Nephron (organoid): Measurements from ENCODE around the gene RANBP17.

Experiments
- H3K27ac Mint-ChIP-seq, 3 experiments: 2 replicates each; pipeline ENCODE4 v1.8.0; 2020; ENCODE audit warnings: mixed read lengths in 3 of 3, mild to moderate bottlenecking in 2 of 3, moderate library complexity in 1 of 3
- H3K27me3 Mint-ChIP-seq: 2 replicates; pipeline ENCODE4 v1.8.0; 2021; ENCODE audit warnings: low read depth, mild to moderate bottlenecking, moderate library complexity, mixed read lengths
- H3K36me3 Mint-ChIP-seq: 2 replicates; pipeline ENCODE4 v1.8.0; 2020; ENCODE audit warnings: low read depth, mixed read lengths
- H3K4me1 Mint-ChIP-seq: 2 replicates; pipeline ENCODE4 v1.8.0; 2020; ENCODE audit warnings: mixed read lengths
- H3K4me3 Mint-ChIP-seq, 3 experiments: 2 replicates each; pipeline ENCODE4 v1.8.0; 2020; ENCODE audit warnings: mild to moderate bottlenecking in 3 of 3, mixed read lengths in 3 of 3, moderate library complexity in 2 of 3
- H3K9me3 Mint-ChIP-seq: 2 replicates; pipeline ENCODE4 v1.8.0; 2020; ENCODE audit warnings: mixed read lengths
- TF ChIP-seq, protein P1 (sequence below), 3 experiments: fragments of 200-600 bp; sonication (generic); IDR thresholded peaks; one replicate each; pipeline ENCODE4 v1.5.0; 2021; ENCODE audit warnings: antibody characterized with exemption in 3 of 3; ENCODE audit not compliant: unreplicated experiment in 3 of 3

RANBP17 gene

DNA sequence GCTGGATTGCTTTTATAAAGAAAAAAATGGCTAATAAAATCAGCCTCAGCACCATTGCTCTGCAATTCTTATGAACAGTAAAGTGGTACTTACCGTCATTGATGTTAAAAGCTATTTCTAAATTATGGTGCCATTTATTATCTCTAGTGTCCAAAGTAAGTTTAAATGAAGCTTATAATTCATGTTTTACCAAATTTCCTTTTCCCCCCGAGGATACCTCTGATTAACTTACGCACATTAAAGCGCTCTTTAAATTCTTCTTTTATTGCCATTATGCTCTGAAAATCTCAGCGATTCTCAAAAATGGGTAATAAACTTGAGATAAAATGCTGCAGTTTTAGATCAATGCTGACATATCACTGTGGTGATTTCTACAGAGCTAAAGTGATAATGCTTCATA is 460.7 kb downstream of the RANBP17 start:
- TF ChIP-seq, protein P1, sequence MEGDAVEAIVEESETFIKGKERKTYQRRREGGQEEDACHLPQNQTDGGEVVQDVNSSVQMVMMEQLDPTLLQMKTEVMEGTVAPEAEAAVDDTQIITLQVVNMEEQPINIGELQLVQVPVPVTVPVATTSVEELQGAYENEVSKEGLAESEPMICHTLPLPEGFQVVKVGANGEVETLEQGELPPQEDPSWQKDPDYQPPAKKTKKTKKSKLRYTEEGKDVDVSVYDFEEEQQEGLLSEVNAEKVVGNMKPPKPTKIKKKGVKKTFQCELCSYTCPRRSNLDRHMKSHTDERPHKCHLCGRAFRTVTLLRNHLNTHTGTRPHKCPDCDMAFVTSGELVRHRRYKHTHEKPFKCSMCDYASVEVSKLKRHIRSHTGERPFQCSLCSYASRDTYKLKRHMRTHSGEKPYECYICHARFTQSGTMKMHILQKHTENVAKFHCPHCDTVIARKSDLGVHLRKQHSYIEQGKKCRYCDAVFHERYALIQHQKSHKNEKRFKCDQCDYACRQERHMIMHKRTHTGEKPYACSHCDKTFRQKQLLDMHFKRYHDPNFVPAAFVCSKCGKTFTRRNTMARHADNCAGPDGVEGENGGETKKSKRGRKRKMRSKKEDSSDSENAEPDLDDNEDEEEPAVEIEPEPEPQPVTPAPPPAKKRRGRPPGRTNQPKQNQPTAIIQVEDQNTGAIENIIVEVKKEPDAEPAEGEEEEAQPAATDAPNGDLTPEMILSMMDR (IDR thresholded peaks at IDR 0.05; ENCODE audit: unreplicated experiment in 3 of 3), result no peak
- Mint-ChIP-seq H3K4me1 (no peaks in the 10 kb centered on the region), H3K27me3 (peaks cover 100% of the 10 kb centered on the region), H3K27ac (no peak overlapping the region), H3K36me3 (no peaks in the 10 kb centered on the region), H3K9me3 (no peaks in the 10 kb centered on the region), H3K4me3 (no peak overlapping the region)

DNA sequence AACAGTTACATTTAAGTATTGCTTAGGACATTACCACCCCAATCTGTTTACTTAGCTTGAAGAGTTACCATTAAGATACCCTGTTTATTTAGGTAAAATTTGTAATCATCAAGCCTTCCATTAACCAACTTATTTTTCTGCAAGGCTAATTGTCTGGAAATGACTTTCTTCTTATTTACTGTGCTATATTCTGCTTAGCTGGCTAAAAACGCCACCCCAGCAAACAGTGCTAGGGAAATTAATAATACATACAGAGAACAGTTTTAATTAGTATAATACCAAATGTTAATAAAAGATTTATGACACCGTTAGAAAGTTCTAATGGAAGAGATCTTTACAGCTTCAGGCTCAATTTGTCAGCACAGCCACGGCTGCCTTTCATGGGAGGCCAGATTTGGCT is 461.2 kb downstream of the RANBP17 start:
- Mint-ChIP-seq H3K36me3 (no peaks in the 10 kb centered on the region), H3K27ac (no peak overlapping the region), H3K4me3 (no peak overlapping the region), H3K9me3 (no peaks in the 10 kb centered on the region), H3K4me1 (no peaks in the 10 kb centered on the region), H3K27me3 (peaks cover 100% of the 10 kb centered on the region)
- TF ChIP-seq, protein P1 (IDR thresholded peaks at IDR 0.05; ENCODE audit: unreplicated experiment in 3 of 3), result no peak

DNA sequence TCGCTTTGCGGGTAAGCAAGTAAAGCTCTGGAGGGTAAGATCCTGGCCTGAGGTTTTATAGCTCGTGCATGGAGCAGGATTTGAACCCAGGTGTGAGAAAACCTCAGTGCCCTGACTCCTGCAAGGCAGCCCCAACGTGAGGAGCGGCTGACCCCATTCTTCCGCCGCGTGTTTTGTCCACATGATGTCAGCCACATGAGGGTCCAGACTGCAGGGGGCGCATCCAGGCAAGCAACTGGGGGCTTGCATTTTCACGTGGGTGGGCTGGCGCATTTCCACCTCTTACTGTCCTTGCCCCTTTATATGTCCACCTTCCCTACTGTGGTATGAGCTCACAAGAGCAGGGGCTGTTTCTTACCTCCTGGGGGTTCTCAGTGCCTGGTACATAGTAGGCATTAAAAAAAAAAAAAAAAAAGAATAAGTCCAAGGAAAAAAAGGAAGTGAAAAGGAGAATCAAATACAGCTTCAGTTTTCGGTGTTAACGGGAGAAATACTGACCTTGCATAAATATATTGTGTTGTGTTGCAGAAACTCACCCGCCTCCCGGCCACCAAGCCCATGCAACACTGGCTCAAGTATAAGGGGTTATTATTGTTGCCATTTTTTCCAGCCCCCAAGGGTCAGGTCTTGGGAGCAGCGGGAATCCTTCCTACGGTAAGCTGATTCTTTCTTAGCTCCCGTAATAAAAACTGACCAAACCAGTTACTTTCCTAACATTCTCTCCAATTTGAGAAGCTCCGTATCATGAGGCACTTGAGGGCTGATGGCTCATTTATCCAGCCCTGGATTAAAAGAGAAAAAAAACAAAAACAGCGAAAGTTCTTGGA is 462.2 kb downstream of the RANBP17 start:
- Mint-ChIP-seq H3K4me1 (no peaks in the 10 kb centered on the region), H3K36me3 (no peaks in the 10 kb centered on the region), H3K4me3 (no peak overlapping the region), H3K27me3 (peaks cover 99% of the 10 kb centered on the region), H3K9me3 (no peaks in the 10 kb centered on the region), H3K27ac (no peak overlapping the region)
- TF ChIP-seq, protein P1 (IDR thresholded peaks at IDR 0.05; ENCODE audit: unreplicated experiment in 3 of 3), result no peak

DNA sequence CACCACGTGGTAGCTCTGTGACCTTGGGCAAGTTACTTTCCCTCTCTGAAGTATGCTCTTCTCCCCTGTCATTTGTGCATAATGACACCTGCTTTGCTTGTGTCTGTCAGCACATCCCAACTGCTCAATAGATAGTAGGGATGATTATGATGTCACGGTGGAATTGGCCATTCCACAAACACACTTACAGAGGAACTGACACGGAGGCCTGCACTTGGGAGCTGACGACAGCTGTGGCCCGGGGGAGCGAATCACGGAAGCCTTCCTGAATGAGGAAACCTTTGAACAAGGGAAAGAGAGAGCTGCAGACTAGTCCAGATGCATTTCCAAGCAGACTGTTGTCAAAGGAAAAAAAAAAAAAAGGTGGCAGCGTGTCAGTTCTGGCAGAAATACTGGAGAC is 468.2 kb downstream of the RANBP17 start:
- TF ChIP-seq, protein P1 (IDR thresholded peaks at IDR 0.05; ENCODE audit: unreplicated experiment in 3 of 3), result no peak
- Mint-ChIP-seq H3K4me3 (no peak overlapping the region), H3K9me3 (no peaks in the 10 kb centered on the region), H3K27ac (no peak overlapping the region), H3K4me1 (no peaks in the 10 kb centered on the region), H3K36me3 (no peaks in the 10 kb centered on the region), H3K27me3 (peaks cover 96% of the 10 kb centered on the region)

DNA sequence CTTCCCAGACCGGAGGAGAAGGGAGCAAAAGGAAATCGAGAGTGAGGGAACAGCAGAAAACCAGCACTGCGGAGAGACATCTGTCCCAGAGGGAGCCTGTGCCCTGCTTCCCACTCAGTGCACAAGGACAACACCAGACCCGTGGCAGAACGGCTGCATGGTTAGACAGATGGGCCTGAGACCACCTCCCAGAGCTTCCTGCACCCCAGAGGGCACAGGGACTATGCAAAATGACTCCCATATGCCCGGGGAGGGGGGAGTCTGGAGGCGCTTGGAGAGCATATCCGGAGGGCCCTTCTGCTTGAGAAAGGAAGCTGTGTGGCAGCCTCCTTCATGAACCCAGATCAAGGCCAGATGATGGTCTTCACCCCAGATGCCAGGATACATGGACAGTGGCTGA is 473.8 kb downstream of the RANBP17 start:
- Mint-ChIP-seq H3K36me3 (no peaks in the 10 kb centered on the region), H3K4me3 (no peak overlapping the region), H3K27me3 (peaks cover 86% of the 10 kb centered on the region), H3K27ac (no peak overlapping the region), H3K4me1 (no peaks in the 10 kb centered on the region), H3K9me3 (no peaks in the 10 kb centered on the region)
- TF ChIP-seq, protein P1 (IDR thresholded peaks at IDR 0.05; ENCODE audit: unreplicated experiment in 3 of 3), result no peak
